Measurements from ENCODE around the gene DSG1.
"Not testable (repeated sequence)": the region's sequence is repeated elsewhere in the genome, so short reads cannot be mapped to it uniquely, and the experiment has no call there.

The DSG1 gene

DNA sequence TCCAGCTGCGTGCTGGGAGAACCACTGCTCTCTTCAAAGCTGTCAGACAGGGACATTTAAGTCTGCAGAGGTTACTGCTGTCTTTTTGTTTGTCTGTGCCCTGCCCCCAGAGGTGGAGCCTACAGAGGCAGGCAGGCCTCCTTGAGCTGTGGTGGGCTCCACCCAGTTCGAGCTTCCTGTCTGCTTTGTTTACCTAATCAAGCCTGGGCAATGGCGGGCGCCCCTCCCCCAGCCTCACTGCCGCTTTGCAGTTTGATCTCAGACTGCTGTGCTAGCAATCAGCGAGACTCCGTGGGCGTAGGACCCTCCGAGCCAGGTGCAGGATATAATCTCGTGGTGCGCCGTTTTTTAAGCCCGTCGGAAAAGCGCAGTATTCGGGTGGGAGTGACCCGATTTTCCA is 35.4 kb downstream of the DSG1 start:
- DNase-seq (ENCODE audit: low spot score) = not testable (repeated sequence)

DNA sequence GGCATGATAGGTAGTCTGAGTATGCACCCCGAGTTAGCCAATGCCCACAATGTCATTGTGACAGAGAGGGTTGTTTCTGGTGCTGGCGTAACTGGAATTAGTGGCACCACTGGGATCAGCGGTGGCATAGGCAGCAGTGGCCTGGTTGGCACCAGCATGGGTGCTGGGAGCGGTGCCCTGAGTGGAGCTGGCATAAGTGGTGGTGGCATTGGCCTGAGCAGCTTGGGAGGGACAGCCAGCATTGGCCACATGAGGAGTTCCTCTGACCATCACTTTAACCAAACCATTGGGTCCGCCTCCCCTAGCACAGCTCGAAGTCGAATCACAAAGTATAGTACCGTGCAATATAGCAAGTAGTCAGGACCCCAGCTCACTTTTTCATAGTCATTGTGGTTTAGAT is 37.0 kb downstream of the DSG1 start:
- DNase-seq (ENCODE audit: low spot score) = no peak

DNA sequence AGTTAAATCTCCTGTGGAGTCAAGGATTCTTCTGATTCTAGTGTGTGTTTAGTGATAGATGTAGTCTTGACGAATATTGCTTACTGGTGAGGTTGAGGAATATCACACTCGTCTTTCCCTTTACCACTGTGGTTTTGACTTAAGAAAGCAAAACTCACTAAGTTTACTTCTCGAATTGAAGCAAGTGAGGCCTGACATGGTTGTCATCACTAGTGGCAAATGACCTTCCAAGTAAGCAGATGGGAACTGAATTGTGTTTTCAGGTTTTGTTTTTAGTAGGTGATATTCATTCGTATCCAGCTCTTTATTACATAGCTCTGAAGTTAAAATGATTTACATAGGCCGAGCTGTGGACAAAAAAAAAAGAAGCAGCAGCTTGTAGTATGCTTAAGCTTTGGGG is 38.1 kb downstream of the DSG1 start:
- DNase-seq (ENCODE audit: low spot score) = no peak

DNA sequence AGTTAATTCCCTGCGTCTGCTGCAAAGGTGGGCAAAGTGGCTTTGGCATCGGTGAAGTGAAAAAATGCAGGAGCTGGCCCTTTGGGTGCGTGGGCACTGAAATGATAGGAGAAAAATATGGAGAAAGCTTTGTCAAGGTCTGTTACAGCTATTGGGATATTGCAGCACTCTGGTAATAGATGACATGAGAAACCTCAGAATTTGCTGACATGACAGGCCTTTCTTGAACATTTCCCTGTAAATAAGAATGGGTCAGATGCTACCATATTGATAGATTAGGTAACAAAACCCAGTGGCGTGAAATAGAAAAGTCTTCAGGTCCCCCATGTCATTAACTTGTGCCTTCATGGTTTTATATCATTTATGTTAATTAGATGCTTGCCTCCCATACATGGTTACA is 46.2 kb downstream of the DSG1 start:
- no peak for DNase-seq (ENCODE audit: low spot score)

DNA sequence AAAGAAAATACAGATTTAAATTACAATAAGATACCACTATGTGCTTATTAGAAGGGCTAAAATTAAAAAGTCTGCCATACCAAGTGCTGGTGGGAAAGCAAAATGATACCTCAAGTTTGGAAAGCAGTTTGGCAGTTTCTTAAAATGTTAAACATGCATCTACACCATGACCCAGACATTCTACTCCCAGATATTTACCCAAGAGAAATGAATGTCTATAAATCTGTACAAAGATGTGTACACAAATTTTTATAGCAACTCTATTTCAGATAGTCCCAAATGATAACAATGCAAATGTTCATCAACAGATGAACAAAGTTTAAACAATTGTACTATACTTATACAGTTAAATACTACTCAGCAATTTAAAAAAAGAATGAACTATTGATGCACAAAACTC is 51.5 kb downstream of the DSG1 start:
- no peak for DNase-seq (ENCODE audit: low spot score)

DNA sequence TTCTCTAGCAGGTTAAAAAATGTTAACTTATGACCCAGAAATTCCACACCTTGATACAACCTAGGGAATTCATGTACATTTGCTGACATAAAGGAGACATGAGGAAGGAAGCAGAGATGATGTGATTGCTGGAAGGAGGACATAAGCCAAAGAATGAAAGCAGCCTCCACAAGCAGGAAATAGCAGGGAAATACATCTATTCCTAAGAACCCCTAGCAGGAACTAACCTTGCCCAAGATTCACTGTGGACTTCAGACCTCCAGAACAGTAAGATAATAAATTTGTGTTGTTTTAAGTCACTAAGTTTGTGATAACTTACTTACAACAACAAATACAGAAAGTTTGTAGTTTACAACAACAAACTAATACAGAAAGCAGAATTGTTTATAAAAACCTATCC is 54.0 kb downstream of the DSG1 start:
- no peak for DNase-seq (ENCODE audit: low spot score)

DNA sequence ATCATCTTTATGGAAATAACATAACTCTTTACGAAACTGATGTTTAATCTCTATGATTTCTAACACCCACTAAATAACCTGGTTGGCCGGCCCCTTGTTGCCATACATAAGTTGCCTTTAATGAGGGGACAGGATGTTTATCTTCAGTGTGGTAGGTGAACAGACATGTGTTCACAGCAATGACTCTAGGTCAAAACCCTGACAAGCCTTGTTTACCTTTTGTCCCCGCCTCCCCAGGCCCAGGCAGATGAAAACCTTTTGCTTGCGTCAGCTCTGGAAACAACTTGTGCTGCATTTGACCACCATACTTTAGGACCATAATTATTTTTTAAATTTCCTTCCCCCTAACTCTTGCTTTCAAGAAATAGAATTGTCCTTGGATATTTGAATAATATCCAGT is 55.7 kb downstream of the DSG1 start:
- DNase-seq (ENCODE audit: low spot score) = no peak

DNA sequence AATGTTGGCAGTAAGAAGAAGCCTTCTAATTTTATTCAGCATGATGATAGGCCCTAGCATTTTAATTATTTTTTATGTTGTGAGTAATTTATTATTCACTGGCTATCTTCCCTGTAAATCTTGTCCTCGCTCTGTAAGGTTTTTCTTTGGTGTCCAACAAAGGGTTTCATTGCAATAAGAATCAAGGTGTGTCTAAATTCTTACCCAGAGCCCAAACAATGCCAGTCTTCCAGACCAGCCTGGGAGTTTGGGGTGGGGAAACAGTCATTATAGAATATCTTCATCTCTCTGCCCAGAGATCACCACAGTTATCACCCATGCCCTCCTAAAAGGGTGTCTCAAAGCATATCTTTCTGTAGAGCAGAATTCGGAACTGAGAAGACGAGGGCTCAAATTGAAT is 58.5 kb downstream of the DSG1 start, which contains the start of gene DSG4:
Gene DSG4, plus strand, starts transcription at position 301 of the 400 bp plus-strand sequence. CDS start 135 bp downstream, outside the sequence.
- DNase-seq (ENCODE audit: low spot score) = no peak

DNA sequence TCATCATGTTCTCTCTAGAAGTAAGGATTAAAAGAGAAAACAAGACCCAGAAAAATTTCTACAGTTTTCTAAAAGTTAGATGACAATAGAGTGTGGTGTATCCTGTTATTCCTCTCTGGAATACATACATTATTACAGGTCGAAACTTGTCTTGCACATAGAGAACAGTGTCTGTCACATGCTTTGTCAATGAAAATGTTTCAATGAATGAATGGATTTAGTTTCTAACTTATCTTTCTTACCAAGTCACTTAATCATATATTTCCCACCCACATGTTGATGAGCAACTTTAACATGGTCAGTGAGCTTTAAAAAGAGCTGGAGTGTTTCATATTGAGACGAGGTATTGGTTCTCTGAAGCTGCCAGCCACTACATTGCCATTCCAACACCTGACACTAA is 63.0 kb downstream of the DSG1 start:
- DNase-seq (ENCODE audit: low spot score) = no peak

DNA sequence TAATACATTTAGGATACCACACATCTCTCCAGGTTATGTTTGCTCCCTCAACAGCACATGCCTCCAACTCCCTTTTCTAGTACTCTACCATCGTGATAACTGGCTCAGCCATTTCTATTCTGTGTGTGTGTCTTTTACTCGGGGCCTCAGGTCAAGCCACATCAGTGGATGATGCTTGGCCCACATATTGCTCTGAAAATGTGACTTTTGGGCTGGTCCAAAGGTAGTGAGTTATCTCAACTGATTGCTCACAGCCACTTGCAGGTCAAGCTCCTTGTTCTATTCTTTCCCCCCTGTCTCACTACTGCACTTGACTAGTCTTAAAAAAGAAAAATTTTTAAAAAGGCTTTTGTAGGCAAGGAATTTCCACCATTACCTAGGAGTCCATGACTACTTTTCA is 64.1 kb downstream of the DSG1 start:
- DNase-seq (ENCODE audit: low spot score) = no peak

DNA sequence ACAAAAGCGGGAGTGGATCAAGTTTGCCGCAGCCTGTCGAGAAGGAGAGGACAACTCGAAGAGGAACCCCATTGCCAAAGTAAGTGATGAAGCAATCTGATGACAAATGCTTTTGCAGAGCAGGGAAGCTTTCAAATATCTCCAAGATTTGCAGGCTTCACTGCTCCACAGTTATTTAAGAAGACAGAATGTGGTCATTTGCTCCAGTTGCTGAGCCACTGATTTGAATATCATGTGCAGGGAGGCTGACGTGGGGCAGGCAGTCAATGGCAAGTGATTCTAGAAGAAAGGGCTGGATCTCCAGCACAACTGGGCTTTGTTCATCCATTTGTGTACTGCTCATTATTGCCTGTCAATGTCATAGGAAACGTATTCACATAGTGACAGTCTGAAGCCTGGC is 68.8 kb downstream of the DSG1 start:
- no peak for DNase-seq (ENCODE audit: low spot score)

DNA sequence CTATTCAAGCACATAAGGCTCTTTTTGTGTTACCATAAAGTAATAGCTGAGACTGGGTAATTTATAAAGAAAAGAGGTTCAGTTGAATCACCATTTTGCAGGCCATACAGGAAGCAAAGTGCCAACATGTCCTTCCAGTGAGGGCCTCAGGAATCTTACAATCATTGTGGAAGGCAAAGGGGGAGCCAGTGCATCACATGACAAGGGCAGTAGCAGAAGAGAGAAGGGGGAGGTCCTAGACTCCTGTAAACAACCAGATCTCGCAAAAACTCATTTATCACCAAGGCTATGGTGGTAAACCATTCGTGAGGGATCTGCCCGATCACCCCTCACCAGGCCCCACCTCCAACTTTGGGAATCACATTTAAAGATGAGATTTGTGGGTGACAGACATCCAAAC is 75.3 kb downstream of the DSG1 start:
- DNase-seq (ENCODE audit: low spot score) = no peak

DNA sequence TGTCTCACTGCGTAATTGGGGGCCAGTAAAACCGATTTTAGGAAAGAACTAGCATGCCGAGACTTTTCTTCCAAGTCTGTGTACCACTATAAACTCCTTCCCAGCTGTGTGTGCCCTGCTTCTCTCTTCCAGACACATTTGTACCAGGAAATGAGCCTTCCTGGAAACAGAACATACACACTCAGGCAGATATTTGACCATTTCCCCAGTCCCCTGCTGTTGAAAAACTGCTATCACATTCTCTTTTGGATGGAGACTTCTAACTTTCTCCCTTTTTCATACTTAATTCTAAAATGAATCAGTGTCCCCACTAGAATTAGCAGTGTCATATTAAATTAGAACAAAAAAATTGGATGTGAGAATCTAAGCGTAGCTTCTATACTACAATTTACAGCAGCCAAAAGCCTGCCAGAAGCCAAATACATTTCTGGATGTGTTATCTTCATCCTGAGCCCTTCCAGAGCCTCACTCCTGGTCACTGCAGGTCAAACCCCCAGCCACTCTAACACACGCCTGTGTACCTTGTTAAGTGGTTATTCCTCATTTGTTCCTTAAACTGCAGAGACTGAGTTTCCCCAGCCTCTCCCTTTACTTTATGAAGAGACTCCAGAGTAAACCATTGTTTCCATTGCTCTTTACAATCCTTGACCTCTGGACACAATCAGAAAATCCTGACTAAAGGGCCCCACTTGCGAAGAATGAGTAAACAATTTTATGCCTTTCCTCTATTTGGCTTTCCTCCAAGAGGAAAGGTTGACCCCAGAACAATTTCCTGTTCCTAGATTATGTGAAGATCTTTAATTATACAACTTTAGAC is 79.0 kb downstream of the DSG1 start:
- no peak for DNase-seq (ENCODE audit: low spot score)

DNA sequence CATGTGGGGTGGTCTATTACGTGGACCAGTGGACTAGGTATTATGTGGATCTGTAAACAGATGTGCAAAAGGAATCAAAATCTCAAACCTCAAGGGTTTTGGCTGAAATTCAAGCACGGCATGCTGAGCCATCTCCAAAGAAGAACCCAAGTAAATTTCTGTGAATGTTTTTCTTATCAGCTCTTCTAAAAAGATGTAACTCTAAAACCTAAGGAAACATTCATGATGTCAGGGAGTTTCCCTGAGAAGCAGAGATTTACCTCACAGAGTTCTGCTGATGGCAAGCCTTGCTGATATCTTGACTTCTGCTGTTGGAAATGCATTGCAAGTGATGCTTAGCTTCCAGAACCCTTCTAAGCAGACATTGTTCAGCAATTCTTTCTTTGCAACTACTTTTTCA is 80.2 kb downstream of the DSG1 start:
- no peak for DNase-seq (ENCODE audit: low spot score)

DNA sequence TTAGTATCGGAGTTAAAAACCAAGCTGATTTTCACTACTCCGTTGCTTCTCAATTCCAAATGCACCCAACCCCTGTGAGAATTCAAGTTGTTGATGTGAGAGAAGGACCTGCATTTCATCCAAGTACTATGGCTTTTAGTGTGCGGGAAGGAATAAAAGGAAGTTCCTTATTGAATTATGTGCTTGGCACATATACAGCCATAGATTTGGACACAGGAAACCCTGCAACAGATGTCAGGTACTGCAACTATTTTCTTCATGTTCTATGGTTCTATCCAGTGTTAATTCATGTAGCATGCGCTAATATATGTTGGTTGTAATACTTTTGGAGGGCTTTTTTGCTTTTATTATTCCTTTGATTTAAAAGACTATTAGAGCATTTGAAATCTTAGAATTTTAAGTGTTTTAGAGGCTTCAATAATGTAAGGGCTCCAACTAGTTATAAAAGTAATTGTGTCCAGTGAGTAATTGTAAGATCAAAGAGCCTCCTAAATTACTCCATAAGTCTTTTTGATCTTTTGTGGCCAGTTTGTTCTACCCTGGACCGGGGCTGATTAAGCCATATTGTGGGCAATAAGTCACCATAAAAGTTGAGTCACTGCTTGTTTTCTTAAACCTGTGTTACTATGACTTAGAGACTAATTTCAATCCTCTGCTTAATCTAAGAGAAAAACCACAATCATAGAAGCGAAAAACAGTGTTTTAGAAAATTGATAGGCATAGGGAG is 81.5 kb downstream of the DSG1 start:
- DNase-seq (ENCODE audit: low spot score) = no peak

DNA sequence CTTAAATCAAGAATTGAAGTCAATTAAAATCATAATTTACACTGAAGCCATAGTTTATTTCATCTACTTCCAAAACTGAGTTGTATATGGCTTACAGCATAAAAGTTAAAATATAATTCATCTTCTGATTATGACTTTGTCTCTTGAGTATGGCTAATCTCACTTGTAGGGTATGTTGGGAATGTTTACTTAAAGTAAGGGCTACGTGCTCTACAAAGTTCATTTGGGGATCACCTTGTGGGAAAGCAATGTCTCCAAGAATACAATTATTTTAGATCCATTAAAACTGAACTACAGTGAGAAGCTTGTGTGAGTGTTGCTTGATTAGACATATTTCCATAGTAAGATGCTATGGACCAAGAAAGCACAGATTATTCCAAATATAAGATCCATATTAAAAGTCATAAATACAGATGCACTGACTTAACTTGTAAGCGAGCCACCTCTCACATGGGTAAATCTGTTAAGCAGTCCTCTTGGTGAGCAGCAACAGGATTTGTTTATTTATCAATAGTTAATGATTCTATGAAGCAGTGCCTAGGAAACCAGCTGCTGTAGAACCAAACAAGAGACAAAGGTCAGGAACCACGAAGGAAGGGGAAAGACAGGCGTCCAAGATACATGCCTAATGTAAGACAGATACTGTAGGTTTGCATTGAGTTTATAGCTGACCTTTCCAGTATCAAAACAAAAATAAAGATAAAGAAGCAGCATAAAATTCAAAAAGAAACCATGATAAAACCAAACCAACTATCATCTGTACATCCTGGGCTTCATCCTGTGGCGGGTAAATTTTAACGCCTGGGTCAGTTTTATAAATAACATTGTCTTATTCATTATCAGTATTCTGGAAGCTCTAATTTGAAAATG is 83.4 kb downstream of the DSG1 start:
- DNase-seq (ENCODE audit: low spot score) = no peak

DNA sequence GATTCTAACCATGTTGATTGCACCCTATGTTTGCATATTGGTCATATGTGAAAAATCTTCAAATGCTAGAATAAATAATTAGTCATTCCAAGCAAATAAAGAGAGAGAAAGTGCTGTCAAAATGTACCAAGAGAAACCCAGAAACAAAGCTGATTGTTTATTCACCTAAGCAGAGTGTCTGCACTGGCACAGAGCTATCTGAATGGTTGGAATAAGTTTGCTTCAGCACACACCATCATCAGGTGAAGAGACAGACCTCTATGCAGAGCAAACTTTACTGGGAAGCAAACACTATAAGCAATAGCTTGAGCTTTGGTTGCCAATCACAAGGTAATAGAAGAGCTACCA is 84.0 kb downstream of the DSG1 start:
- DNase-seq (ENCODE audit: low spot score) = no peak

DNA sequence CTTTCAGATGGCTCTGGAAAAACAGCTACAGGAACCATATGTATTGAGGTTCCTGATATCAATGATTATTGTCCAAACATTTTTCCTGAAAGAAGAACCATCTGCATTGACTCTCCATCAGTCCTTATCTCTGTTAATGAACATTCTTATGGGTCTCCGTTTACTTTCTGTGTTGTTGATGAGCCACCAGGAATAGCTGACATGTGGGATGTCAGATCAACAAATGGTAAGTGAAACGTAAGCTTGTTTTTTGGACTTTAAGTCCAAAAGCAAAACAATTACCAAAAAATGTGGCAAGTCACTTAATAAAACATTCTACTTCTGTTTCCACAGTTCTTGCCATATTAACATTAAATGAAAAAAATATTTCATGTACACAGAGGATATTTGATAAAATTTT is 85.4 kb downstream of the DSG1 start:
- DNase-seq (ENCODE audit: low spot score) = no peak

Measured in CD4-positive, alpha-beta T cell treated with Interleukin-15 for 4 hours (primary cell).